Liver (tissue), 9 donors: ENCODE results near the gene PRLHR. TPM values are rescaled to one million over a fixed set of nuclear protein-coding genes. Genes with fewer than 3 reads are reported as not detected.

Experiments used
- DNase-seq: peaks from one replicate; pipeline ENCODE4 v3.0.0-alpha.2; 2017; ENCODE audit warnings: low spot score
- H3K27ac ChIP-seq, 2 donors: one replicate each; pipeline ENCODE4 v1.7.0; 2013; ENCODE audit warnings: inconsistent platforms in 2 of 2, low read length in 2 of 2, control low read depth in 1 of 2, low read depth in 1 of 2, mild to moderate bottlenecking in 1 of 2
- H3K27me3 ChIP-seq, 4 donors: one replicate each; pipeline versions ENCODE4 v1.6.1 to v1.7.0; 2013; ENCODE audit warnings: low read length in 3 of 4, inconsistent platforms in 1 of 4, mild to moderate bottlenecking in 1 of 4, moderate library complexity in 1 of 4; ENCODE audit not compliant: control insufficient read depth in 4 of 4, insufficient read depth in 4 of 4
- H3K36me3 ChIP-seq, 4 donors: one replicate each; pipeline versions ENCODE4 v1.6.1 to v1.7.0; 2013; ENCODE audit warnings: low read length in 3 of 4, mild to moderate bottlenecking in 3 of 4, low read depth in 1 of 4, moderate library complexity in 1 of 4; ENCODE audit not compliant: control insufficient read depth in 4 of 4, insufficient read depth in 3 of 4
- H3K4me1 ChIP-seq, 4 donors: one replicate each; pipeline versions ENCODE4 v1.6.1 to v1.7.0; 2013; ENCODE audit warnings: low read length in 3 of 4, mild to moderate bottlenecking in 3 of 4, moderate library complexity in 1 of 4; ENCODE audit not compliant: control insufficient read depth in 4 of 4, insufficient read depth in 4 of 4
- H3K4me3 ChIP-seq, 3 donors: one replicate each; pipeline versions ENCODE4 v1.6.1 to v1.7.0; 2013; ENCODE audit warnings: low read length in 3 of 3, control low read depth in 1 of 3, low read depth in 1 of 3, mild to moderate bottlenecking in 1 of 3
- H3K9ac ChIP-seq, 2 donors: one replicate each; pipeline ENCODE4 v1.7.0; 2013; ENCODE audit warnings: low read length in 2 of 2, mild to moderate bottlenecking in 2 of 2, moderate library complexity in 2 of 2, control low read depth in 1 of 2, low read depth in 1 of 2
- H3K9me3 ChIP-seq, 4 donors: one replicate each; pipeline versions ENCODE4 v1.6.1 to v1.7.0; 2013; ENCODE audit warnings: low read length in 3 of 4; ENCODE audit not compliant: control insufficient read depth in 4 of 4
- EGR1 ChIP-seq, 2 donors: IDR thresholded peaks; 2 replicates each; pipeline ENCODE4 v1.6.1; 2016 to 2018; ENCODE audit warnings: antibody characterized with exemption in 2 of 2, low read depth in 2 of 2
- FOXA1 ChIP-seq: IDR thresholded peaks from 2 replicates; pipeline ENCODE4 v1.6.1; 2016; ENCODE audit warnings: antibody characterized with exemption
- GABPA ChIP-seq, 2 donors: IDR thresholded peaks in 1 of 2; conservative IDR thresholded peaks in 1 of 2; 2 replicates each; pipeline ENCODE4 v1.6.1; 2016; ENCODE audit warnings: antibody characterized with exemption in 2 of 2, mild to moderate bottlenecking in 1 of 2, moderate library complexity in 1 of 2
- HNF4G ChIP-seq: IDR thresholded peaks from 2 replicates; pipeline ENCODE4 v1.6.1; 2016; ENCODE audit warnings: antibody characterized with exemption
- JUND ChIP-seq, 2 donors: IDR thresholded peaks; 2 replicates each; pipeline ENCODE4 v1.6.1; 2016; ENCODE audit warnings: antibody characterized with exemption in 2 of 2
- NR2F2 ChIP-seq: IDR thresholded peaks from 2 replicates; pipeline ENCODE4 v1.6.1; 2016; ENCODE audit warnings: antibody characterized with exemption
- RAD21 ChIP-seq, 2 donors: IDR thresholded peaks; 2 replicates each; pipeline ENCODE4 v1.6.1; 2016; ENCODE audit warnings: antibody characterized with exemption in 2 of 2, mild to moderate bottlenecking in 2 of 2
- REST ChIP-seq: IDR thresholded peaks from 2 replicates; pipeline ENCODE4 v1.6.1; 2016; ENCODE audit warnings: antibody characterized with exemption, mild to moderate bottlenecking
- RXRA ChIP-seq, 2 donors: IDR thresholded peaks; 2 replicates each; pipeline ENCODE4 v1.6.1; 2017 to 2018; ENCODE audit warnings: antibody characterized with exemption in 2 of 2, mild to moderate bottlenecking in 1 of 2
- SP1 ChIP-seq: IDR thresholded peaks from 2 replicates; pipeline ENCODE4 v1.6.1; 2018; ENCODE audit warnings: antibody characterized with exemption, mild to moderate bottlenecking
- TAF1 ChIP-seq: conservative IDR thresholded peaks from 2 replicates; pipeline ENCODE4 v1.6.1; 2016; ENCODE audit warnings: antibody characterized with exemption, mild to moderate bottlenecking
- WGBS: extraction: QIAGEN DNeasy Blood & Tissue Kit; methylation state at CpG from one replicate; pipeline ENCODE4 v1.1.7; 2013; 5-methylcytosine and 5-hydroxymethylcytosine counted together
- polyA plus RNA-seq, 2 donors: library from polyadenylated mRNA; stranded (reverse) in 1 of 2; unstranded in 1 of 2; fragments of 200-250 nt in 1 of 2; fragments of >200 nt in 1 of 2; fragmentation: Nextera tagmentation in 1 of 2; extraction: Ambion mirVana in 1 of 2; gene quantifications; one replicate each; pipeline versions ENCODE4 v1.2.1 to v1.2.3, GENCODE V29; 2013 to 2015
- total RNA-seq, 2 donors: library from RNA; depleted of rRNA; stranded (reverse); fragments of >200 nt; gene quantifications; one replicate each; pipeline ENCODE4 v1.2.3, GENCODE V29; 2014
- TF ChIP-seq, protein P1 (sequence below): IDR thresholded peaks from 2 replicates; pipeline ENCODE4 v1.6.1; 2016; ENCODE audit warnings: antibody characterized with exemption
- TF ChIP-seq, protein P2 (sequence below): IDR thresholded peaks from 2 replicates; pipeline ENCODE4 v1.6.1; 2016; ENCODE audit warnings: antibody characterized with exemption
- TF ChIP-seq, protein P3 (sequence below): IDR thresholded peaks from 2 replicates; pipeline ENCODE4 v1.6.1; 2016; ENCODE audit warnings: antibody characterized with exemption
- TF ChIP-seq, protein P4 (sequence below): fragments of 150-350 bp; IDR thresholded peaks from 2 replicates; pipeline ENCODE4 v1.5.1; 2017; ENCODE audit warnings: improper control_type of control experiment, low read depth, low read length; ENCODE audit not compliant: missing input control
- donor health status: healthy.
- donor health status: healthy.
- donor health status: healthy.
- donor health status: healthy.
- donor health status: healthy.

Gene PRLHR
- total and polyA plus RNA-seq, 4 donors = under 0.01 to 0.08 TPM; not detected in 2

- Histone ChIP-seq H3K27ac (no peak overlapping the region), H3K9ac (no peak overlapping the region), H3K4me3 (no peak overlapping the region), H3K4me1 (peaks cover 0 to 4% (median 0%) of the 10 kb centered on the region in 4 donors), H3K27me3 (peaks cover 0 to 8% (median 0%) of the 10 kb centered on the region in 4 donors), H3K9me3 (peaks cover 0 to 4% (median 1%) of the 10 kb centered on the region in 4 donors), H3K36me3 (no peaks in the 10 kb centered on the region)
- DNase-seq = no peak
- peak in 1 of 2 donors; percentile 41 for TF ChIP-seq RXRA (IDR thresholded peaks at IDR 0.05)
- TF ChIP-seq RAD21 (IDR thresholded peaks at IDR 0.05) = no peak
- TF ChIP-seq TAF1 = no peak
- WGBS = 46% methylated on average over 4 of the region's 4 CpGs
Observed at GRCh38 chr10:118581340-118581739, 14.1 kb downstream of the PRLHR start.

DNA sequence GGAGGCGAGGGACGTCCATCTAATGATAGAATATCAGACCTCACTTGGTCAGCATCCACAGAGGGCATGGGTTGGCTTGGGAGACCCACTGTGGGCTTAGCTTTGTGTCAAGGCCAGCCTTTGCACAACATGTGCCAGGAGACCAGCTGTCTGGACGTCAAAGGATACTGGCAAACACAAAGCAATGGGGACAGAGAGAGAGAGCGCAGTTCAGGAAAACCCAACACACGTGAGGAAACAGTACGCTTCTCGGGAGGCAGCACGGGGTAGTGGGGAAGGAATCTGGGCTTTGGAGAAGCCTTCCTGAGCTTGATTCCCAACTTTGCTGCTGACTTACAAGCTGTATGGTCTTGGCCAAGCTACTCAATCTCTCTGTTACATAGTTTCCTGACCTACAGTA is 14.7 kb downstream of the PRLHR start:
- peaks cover 0 to 8% (median 0%) of the 10 kb centered on the region in 4 donors for H3K27me3 ChIP-seq
- no peak for DNase-seq
- no peak overlapping the region for H3K4me3 ChIP-seq
- no peak overlapping the region for H3K9ac ChIP-seq
- H3K9me3 ChIP-seq = peaks cover 0 to 4% (median 1%) of the 10 kb centered on the region in 4 donors
- no peak overlapping the region for H3K27ac ChIP-seq
- H3K4me1 ChIP-seq = peaks cover 0 to 4% (median 0%) of the 10 kb centered on the region in 4 donors
- WGBS = 78% methylated on average over 8 of the region's 8 CpGs
- H3K36me3 ChIP-seq = no peaks in the 10 kb centered on the region
- TF ChIP-seq, protein P1, sequence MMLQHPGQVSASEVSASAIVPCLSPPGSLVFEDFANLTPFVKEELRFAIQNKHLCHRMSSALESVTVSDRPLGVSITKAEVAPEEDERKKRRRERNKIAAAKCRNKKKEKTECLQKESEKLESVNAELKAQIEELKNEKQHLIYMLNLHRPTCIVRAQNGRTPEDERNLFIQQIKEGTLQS = no peak
- TF ChIP-seq, protein P2, sequence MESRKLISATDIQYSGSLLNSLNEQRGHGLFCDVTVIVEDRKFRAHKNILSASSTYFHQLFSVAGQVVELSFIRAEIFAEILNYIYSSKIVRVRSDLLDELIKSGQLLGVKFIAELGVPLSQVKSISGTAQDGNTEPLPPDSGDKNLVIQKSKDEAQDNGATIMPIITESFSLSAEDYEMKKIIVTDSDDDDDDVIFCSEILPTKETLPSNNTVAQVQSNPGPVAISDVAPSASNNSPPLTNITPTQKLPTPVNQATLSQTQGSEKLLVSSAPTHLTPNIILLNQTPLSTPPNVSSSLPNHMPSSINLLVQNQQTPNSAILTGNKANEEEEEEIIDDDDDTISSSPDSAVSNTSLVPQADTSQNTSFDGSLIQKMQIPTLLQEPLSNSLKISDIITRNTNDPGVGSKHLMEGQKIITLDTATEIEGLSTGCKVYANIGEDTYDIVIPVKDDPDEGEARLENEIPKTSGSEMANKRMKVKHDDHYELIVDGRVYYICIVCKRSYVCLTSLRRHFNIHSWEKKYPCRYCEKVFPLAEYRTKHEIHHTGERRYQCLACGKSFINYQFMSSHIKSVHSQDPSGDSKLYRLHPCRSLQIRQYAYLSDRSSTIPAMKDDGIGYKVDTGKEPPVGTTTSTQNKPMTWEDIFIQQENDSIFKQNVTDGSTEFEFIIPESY = no peak
- no peak for TF ChIP-seq SP1

GRCh38 chr10:118573512-118573911 is 21.9 kb downstream of the PRLHR start:
- no peak overlapping the region for H3K9ac ChIP-seq
- no peak for DNase-seq
- no peak overlapping the region for H3K4me3 ChIP-seq
- H3K27me3 ChIP-seq = peaks cover 0 to 5% (median 2%) of the 10 kb centered on the region in 4 donors
- no peaks in the 10 kb centered on the region for H3K9me3 ChIP-seq
- peaks cover 0 to 2% (median 0%) of the 10 kb centered on the region in 4 donors for H3K4me1 ChIP-seq
- TF ChIP-seq JUND (IDR thresholded peaks at IDR 0.05) = no peak
- TF ChIP-seq NR2F2 = no peak
- TF ChIP-seq EGR1 (IDR thresholded peaks at IDR 0.05; ENCODE audit: low read depth in 2 of 2) = no peak
- TF ChIP-seq TAF1 = no peak
- TF ChIP-seq GABPA (IDR thresholded peaks at IDR 0.05 in 1 of 2, conservative IDR thresholded peaks at IDR 0.05 in 1 of 2) = no peak
- TF ChIP-seq RXRA (IDR thresholded peaks at IDR 0.05) = no peak
- TF ChIP-seq SP1 = no peak
- TF ChIP-seq, protein P3, sequence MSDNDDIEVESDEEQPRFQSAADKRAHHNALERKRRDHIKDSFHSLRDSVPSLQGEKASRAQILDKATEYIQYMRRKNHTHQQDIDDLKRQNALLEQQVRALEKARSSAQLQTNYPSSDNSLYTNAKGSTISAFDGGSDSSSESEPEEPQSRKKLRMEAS = no peak
- TF ChIP-seq REST = no peak
- TF ChIP-seq FOXA1 = no peak
- TF ChIP-seq HNF4G = no peak
- TF ChIP-seq, protein P4, sequence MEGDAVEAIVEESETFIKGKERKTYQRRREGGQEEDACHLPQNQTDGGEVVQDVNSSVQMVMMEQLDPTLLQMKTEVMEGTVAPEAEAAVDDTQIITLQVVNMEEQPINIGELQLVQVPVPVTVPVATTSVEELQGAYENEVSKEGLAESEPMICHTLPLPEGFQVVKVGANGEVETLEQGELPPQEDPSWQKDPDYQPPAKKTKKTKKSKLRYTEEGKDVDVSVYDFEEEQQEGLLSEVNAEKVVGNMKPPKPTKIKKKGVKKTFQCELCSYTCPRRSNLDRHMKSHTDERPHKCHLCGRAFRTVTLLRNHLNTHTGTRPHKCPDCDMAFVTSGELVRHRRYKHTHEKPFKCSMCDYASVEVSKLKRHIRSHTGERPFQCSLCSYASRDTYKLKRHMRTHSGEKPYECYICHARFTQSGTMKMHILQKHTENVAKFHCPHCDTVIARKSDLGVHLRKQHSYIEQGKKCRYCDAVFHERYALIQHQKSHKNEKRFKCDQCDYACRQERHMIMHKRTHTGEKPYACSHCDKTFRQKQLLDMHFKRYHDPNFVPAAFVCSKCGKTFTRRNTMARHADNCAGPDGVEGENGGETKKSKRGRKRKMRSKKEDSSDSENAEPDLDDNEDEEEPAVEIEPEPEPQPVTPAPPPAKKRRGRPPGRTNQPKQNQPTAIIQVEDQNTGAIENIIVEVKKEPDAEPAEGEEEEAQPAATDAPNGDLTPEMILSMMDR = no peak
- no peak for TF ChIP-seq RAD21 (IDR thresholded peaks at IDR 0.05)
- TF ChIP-seq, protein P1 = no peak
- no peaks in the 10 kb centered on the region for H3K36me3 ChIP-seq
- H3K27ac ChIP-seq = no peak overlapping the region
